GOT3 (cell line): ENCODE results near the gene AGPAT3.

Experiments
- DNase-seq: peaks from one replicate; lab custom pipeline; 2025; ENCODE audit warnings: mixed read lengths; lab: John Stamatoyannopoulos, UW

Gene AGPAT3

DNA sequence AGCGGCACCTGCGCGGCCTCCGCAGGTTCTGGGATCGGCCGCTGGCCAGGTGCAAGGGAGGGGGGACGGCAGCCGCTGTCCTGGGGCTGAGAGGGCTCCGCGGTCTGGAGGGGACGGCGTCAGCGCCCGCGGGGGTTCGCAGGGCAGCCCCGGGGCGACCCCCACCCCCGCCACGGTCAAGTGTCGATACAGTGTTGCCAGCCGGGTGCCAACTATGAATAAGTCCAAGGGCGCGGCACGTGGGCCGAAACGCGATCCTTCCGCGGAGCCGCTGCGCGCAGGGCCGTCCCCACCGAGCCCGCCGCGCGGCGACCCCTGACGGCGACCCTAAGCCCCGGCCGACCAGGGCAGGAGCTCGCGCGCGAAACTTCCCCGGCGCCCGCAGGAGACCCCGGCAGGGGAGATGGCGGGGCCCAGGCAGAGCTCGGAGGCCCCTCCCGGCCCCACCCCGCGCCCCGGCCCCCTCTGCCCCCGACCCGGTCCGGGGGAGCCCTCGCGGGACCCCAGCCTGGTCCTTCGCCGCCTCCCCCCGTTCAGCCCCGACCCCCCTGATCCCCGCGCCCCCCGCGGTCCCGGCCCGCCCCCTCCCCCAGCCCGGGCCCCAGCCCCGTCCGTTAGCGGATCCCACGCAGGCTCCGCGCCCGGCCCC, 586 bp upstream of the AGPAT3 start:
- no peak for DNase-seq

DNA sequence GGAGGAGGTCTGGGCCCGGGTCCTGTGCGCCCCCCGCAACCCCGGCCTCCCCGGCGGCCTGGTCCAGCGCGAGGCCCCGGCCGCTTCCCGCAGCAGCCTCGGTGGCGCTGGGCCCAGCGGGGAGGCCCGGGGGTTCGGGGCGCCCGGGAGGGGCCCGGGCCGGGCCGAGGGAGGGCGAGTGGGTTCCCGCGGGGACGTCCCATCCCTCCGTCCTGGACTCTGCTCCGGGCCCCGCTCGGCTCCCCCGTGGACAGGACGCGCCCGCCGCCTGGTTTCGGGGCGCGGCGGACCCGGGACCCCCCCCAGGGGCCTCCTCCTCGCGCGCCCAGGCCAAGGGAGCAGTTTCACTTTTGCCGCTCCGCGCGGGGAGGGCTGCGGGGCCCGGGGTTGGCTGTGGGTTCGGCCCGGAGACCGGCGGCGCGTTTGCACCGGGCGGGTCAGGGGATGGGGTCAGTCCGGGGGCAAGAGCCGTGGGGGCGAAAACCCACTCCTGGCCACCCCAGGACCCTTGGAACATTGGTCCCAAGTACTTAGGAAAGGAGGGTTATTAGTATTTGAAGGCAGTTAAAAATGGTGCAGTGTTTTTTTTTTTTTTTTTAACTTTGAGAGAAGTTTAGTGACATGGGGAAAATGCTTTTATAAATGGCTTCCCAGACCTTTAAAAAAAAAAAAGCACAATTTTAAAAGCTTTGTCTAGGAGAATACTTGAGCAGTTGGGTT, 677 bp downstream of the AGPAT3 start:
- no peak for DNase-seq

DNA sequence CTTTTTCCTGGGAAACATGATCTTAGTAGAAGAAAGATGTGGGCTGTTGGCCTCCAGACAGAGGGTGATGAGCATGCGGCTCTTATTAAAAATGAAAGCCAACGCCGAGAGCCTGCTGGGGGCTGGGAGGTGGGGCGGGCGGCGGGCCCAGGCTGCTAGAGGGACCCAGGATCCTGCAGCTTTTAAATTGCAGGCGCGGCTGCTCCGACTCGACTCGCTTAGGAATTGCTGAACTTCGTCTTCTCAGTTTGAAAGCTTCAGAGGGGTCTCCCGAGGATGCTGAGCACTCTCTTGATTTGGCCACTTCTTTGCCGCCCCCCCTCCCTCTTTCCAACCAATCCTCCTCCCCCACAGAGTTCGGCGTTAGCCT, 1.2 kb downstream of the AGPAT3 start:
- no peak for DNase-seq

DNA sequence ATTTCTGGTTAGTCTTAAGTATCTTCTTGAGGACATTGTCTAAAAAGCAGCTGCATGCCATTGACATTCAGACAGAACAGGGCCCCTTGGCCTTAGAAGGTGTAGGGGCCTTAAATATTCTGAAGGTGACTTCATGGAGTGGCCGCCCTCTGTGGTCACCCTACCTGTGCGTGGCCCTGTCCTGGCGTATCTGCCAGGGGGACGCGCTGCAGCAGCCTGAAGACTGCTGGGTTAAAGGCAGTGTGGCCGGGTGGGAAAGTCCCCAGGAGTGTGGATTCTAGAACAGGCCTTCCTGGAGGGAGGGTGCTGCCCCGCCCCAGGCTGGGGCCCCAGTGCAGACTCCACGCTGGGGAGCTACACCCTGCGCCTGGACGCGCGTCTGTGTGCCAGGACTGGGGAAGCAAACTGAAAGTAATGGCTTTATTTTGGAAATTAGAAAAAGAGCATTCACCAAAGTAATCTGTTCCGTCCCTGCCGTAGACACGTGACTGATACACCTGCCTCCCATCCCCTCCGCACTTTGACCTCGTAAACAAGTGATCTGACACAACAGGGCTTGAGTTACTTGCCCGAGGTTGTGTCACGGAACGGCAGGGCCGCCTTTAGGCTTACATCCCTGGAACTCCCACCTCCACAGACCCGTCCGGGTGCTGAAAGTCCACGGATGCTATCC, 1.8 kb downstream of the AGPAT3 start:
- no peak for DNase-seq

DNA sequence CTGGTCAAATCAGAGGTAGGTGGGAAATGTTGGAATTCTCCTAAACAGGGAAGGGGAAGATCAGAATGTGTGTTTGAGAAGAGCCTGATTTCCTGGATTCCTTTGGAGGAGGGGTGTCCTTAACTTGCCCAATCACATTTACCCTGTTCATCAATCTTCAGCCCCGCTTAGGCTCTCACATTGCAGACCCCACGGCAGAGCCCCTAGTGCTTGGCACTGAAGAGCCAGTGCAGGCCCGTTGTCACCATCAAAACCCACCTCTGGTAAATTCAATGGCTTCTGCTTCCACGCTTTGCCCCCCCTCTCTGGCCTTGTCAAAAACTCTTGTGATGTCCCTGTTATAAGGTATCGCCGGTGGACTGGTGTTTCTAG, 2.3 kb downstream of the AGPAT3 start:
- DNase-seq, result no peak

DNA sequence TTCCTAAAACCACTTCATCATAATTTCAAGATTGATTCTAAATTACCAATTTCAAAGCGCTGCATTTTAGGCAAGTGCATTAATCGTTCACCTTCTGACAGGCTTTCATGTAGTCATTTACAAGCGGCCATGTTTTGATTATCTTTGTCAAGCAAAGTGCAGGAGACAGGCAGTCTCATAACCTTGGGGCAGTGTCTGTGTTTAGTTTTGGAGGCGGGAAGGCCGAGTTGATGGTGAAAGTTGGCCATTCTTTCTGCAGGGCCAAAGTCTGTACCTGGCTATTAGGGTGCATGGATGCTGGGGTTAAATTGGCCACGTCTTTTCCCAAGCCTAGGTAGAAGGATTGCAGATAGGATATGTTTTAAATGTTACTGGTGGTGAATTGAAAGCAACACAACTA, 2.9 kb downstream of the AGPAT3 start:
- DNase-seq, result no peak

DNA sequence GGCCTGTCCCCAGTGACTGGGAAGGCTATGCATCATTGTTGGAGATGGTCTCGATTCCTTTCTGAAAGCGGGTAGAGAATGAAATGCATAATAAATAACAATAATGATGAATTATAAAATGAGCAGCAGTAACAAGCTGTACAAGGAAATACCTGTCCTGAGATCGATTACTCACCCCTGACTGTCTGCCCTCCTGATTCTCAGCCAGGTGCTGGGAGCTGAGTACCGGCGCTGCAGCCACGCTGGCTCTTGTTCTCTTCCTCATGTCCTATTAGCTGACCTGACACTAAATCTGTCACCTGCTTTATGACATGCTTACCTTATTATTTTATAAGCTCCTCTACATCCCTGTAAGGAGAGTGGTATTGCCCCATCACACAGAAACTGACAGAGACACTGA, 3.4 kb downstream of the AGPAT3 start:
- DNase-seq, result no peak

DNA sequence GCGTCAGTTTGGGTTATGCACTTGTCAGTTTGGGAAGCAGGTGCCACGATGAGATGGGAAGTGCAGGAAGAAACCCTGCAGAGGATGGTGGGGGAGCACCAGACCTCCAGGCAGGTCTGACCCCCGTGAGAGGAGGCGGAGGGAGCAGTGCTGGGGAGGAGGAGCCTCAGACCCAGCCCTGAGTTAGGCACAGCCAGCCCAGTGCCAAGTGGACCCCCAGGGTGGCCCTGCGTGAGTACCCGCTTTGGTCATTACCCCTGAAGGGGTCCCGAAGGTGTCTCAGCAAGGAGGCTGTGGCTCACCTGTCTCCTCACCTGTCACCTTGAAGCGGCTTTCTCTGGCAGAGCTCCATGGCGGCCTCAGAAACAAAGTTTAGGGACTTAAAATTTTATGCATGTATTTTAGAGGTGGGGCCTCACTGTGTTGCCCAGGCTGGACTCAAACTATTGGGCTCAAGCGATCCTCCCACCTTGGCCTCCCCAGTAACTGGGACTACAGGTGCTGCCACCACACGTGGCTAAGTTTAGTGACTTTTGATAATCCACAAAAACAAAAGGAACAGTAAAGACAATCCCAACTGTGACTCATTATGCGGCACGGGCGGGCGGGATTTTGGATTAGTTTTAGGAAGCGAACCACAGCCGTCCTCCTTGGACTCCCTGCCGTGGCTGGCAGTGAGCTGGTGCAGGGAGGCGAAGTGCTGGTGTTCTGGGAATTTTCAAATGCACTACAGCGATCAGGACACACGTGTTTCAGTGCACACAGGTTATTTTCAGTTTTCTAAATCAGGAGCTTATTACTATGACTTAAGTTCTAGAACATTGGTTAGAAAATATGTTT, 4.7 kb downstream of the AGPAT3 start:
- no peak for DNase-seq

DNA sequence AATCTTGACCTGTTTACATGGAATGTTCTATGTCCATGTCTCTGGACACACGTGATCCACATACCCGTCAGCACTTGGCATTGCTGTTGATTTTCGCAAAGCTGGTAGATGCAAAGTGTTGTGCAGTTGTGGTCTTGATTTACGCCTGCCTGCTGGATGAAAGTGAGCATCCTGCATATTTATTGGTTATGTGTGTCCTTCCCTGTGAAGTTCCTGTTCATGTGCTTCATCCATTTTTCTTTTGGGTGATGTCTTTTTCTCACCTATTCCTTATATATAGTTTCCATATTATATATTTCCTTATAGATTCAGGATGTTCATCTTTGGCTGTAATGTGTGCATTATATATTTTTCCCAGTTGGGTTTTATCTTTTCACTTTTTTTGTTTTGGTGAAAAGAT, 6.5 kb downstream of the AGPAT3 start:
- DNase-seq, result no peak

DNA sequence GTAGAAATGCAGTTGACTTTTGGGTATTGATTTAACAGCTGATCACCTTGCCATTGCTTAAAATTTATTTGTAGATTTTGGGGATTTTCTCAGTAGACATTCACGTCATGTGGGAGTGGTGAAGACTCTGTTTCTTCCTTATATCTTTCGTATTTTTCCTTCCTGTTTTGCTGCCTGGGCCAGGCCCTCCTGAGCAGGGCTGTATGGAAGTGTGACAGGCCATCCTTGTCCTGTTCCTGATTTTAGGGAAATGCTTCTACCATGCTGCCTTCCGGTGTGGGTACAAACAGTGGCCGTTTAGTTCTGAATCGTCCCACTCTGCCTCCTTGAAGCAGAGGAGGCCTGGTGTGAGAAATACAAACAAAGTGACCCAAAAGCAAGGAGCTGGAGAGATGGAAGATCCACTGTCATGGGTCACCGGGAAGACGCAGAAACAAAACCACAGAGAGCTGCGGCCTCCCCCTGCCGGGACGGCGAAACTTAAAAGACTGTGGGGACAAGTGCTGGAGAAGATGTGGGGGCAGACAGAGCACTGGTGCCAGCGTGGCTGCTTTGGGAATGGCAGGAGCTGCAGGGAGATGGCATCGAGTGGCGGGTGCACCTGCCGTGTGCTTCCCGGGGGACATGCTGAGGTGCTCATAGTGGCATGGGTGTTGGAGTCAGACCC, 7.6 kb downstream of the AGPAT3 start:
- DNase-seq, result no peak

DNA sequence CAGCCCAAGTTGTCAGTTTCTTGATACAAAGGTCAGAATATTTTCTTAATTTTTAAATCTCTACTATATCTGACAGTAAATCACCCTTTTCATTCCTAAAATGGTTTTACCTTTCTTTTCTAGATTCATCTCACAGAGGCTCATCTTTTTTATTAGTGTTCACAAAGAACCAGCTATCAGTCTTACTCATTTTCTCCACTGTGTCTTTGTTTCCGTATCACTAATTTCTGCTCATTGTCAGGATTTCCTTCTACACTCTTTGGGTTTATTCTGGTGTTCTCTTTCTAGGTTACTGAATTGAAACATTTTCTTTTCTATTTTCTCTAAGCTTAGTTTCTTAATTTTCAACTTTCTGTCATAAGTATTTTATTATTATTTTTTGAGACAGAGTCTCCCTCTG, 8.7 kb downstream of the AGPAT3 start:
- no peak for DNase-seq

DNA sequence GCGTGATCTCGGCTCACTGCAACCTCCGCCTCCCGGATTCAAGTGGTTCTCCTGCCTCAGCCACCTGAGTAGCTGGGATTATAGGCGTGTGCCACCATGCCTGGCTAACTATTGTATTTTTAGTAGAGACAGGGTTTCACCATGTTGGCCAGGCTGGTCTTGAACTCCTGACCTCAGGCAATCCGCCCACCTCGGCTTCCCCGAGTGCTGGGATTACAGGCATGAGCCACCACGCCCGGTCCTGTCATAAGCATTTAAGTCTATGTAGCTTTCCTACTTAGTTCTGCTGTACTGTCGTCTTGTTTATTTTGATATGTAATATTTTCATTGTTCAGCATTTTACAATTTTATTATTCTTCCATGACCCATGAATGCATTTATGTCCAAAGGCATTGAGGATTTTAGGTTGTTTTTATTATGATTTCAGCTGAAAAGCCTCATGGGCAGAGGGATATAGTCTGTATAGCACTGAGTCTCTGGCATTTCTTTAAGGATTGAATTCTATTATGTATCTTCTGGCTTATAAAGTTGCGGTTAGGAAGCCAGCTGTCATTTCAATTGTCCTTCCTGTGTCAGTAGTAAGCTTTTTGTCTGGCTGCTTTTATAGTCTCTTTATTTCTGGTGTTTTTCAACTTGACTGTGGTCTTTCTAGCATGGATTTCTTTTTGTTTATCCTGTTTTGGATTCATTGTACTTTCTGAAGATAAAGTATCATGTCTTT, 9.2 kb downstream of the AGPAT3 start:
- no peak for DNase-seq

DNA sequence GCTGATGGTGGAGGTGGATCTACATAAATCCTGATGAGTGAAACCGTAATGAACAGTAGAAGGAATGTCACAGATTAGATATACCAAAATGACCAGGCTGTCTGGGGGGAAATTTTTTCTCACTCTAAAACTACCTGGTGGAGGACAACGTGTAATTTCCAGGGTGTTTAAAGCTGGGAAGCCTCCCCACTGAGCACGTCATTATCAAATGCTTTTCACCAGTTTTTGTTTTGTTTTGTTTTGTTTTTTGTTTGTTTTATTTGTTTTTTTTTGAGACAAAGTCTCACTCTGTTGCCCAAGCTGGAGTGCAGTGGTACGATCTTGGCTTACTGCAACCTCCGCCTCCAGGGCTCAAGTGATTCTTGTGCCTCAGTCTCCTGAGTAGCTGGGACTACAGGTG, 11.6 kb downstream of the AGPAT3 start:
- DNase-seq, result no peak

DNA sequence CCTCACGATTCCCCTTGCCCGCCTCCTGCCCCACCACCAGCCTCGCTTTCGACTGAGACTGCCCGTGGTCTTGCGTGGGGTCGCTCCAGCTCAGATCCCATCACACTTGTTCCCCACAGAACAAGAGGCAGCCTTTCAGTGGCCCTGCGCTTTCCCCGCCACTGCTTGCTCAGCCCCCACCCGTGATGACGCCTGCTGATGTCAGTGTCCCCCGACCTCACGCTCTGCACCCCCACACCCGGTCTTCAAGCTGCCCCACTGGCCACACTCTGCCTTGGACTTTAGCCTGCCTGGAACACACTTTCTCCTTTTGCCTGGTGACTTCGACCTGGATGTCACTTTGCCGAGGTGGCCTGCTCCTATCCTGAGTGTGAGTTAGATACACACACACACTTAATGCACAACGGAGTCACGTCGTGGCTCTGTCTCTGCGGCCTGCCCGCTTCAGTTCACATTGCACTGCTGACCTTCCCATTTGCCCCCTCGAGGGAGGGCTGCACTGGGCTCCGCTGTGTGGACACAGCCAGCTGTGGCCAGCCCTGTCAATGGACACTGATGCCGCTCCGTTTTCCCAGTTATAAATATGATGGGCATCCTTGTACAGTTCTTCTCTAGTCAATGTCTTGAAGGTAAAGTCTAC, 13.0 kb downstream of the AGPAT3 start:
- no peak for DNase-seq

DNA sequence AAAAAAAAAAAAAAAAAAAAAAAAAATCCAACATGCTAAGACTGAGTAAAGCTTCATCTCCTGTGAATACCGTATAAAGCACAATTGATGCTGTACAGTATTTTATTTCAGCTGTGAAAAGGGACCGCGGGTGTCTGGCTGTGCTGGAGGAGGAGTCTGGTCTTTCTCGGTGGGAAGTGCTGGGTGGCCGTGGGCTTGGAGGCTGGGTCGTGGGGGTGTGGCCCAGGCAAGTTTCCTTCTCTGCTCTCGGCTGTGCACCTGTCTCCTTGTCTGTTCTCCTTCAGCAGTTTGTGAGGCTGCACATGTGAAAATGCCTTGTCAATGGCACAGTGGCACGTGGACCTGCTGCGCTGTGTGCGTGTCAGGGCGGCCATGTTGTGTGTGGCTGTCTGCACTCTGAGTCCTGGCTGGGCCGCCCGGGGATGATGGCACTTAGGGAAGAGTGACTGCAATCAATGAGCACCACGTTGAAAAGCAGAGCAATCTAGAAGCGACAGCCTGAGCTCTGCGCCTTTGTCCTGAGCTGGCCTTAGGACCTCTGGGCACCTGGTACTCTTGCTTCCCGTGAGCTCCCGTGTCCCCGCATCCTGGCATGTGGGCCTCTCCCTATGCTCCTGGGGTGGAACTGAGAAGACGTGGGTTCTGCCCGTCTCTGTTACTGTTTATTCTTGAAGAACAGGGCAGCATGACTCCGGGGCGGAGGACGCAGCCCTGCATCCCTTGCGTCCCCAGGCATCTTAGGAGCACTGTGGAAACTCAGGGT, 14.5 kb downstream of the AGPAT3 start:
- no peak for DNase-seq

DNA sequence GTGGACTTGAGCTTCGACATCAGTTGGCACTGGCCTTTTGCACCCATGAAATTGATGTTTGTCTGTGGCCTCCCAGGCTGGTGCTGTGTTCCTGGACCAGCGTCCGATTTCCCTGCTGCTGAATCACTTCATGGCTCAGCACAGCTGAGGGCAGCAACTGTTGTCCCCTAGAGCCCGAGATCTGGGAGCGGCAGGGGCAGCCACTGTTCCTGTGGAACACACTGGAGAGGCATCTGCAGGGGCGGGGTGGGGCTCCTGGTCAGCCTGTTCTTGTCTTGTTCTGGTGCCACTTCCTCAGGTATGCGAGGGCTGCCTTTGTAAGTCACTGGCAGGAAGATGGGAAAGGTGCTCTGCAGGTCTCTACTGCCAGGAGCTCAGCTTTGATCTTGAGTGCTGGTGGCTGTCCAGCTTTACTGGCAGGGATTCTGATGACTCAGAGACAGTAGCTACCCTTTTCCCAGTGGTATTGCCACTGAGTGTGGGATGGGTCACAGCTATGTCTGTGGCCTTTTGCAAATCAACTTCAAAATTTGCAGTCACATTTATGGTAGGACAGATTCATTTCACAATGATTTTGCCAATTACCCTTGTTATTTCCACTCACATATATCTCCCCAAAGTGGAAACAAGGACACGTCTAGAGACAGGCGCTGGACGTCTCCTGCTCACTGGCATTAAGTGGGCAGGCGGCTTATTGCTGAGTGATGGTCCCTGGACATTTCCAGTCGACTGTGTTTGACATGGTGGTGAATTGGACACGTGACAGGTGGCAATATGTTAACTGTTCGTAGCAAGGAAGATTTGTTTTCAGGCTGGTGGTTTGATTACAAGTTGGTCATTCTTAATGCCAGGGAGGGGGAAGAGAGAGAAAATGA, 15.3 kb downstream of the AGPAT3 start:
- DNase-seq, result no peak

DNA sequence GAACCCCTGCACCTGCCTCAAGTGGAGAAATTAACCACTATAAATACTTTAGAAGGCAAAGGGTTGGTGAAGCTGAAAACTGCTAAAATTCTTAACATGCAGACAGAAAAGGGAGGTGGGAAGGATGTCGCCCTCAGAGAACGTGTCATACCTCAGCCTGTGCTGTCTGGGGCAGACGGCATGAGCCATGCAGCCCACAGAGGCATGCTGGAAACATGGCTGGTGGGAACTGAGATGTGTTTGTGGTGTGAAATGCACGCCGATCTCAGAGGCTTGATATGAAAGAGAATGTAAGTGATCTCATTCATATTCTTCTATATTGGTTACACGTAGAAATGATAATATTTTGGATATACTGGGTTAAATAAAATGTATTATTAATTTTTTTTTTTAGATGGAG, 16.3 kb downstream of the AGPAT3 start:
- DNase-seq, result no peak

DNA sequence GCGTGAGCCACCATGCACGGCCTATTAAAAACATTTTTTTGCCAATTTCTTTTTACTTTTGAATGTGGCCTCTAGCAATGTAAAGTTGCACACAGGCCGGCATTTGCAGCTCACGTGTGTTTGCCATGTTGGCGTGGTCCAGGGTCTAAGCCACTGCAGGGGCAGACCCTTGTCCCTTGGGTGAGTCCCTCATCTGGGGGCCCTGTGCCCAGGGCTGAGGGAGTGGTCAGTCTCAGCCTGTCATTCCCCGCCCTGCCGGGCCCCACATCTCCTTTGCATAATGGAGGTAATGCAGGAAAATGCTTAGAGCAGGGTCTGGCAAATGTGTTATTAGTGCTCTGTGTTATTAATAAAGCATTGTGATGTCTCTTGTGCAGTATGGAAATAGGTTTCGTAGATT, 16.9 kb downstream of the AGPAT3 start:
- no peak for DNase-seq

DNA sequence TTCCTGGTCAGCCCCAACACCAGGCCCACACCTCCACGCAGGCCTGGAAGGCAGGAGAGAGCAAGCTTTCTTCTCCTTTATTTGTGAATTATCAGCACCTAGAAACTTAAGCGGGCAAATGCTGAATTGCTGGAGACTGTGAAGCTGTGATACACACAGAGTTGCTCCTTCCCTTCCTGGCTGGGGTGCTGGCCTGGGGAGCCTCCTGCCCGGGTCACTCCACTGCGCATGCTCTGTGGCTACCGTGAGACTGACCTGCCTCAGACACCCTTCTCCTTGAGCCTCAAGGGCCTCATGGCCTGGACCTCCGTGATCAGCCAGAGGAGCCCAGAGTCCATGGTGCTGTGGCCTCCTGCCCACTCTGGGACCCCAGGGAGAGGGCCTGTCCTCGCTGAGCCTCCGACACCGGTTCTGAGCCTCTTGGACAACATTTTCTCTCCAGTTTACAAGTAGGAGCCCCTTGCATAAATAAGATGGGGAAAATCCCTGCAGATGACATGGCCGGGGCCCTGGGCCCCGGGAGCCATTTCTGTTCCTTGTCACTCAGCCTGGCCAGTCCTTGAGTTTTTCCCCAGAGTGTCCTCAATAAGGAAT, 18.0 kb downstream of the AGPAT3 start:
- no peak for DNase-seq
